NB4 (cell line): ENCODE data around the gene UBN2.

ENCODE experiments used
- DNase-seq: peaks from one replicate; pipeline ENCODE4 v3.0.0; 2010; ENCODE audit warnings: low read depth
- H3K4me3 ChIP-seq: one replicate; pipeline ENCODE4 v1.5.1; 2011; ENCODE audit warnings: mild to moderate bottlenecking, low read depth, low read length, moderate library complexity
- CTCF ChIP-seq: IDR thresholded peaks from one replicate; pipeline ENCODE4 v1.5.1; 2012; ENCODE audit warnings: low read depth, low read length
- MAX ChIP-seq: IDR thresholded peaks from 2 replicates; pipeline ENCODE4 v1.6.1; 2011; ENCODE audit warnings: low read depth, low read length
- MYC ChIP-seq: IDR thresholded peaks from 2 replicates; pipeline ENCODE4 v1.6.1; 2011; ENCODE audit warnings: low read depth, low read length
- POLR2A ChIP-seq: IDR thresholded peaks from 2 replicates; pipeline ENCODE4 v1.6.1; 2011; ENCODE audit warnings: mild to moderate bottlenecking; ENCODE audit not compliant: insufficient read length; ENCODE audit errors: extremely low read depth

UBN2 gene

GRCh38 chr7:139286144-139286543 lies 55.1 kb downstream of the UBN2 start:
- no peak overlapping the region for H3K4me3 ChIP-seq
- TF ChIP-seq CTCF (no peak), MAX (no peak), MYC (no peak), POLR2A (no peak)
- DNase-seq: no peak

GRCh38 chr7:139292821-139293220 lies 61.8 kb downstream of the UBN2 start:
- no peak for DNase-seq
- TF ChIP-seq MAX: no peak
- TF ChIP-seq POLR2A: no peak
- TF ChIP-seq MYC: no peak
- TF ChIP-seq CTCF: no peak
- no peak overlapping the region for H3K4me3 ChIP-seq

- no peak for DNase-seq
- TF ChIP-seq POLR2A: no peak
- TF ChIP-seq CTCF: no peak
- TF ChIP-seq MYC: no peak
- TF ChIP-seq MAX: no peak
Observed at GRCh38 chr7:139293534-139293933, 62.5 kb downstream of the UBN2 start.

GRCh38 chr7:139294241-139294640 lies 63.2 kb downstream of the UBN2 start:
- TF ChIP-seq MAX: no peak
- no peak for TF ChIP-seq CTCF
- TF ChIP-seq POLR2A: no peak
- TF ChIP-seq MYC: no peak
- no peak overlapping the region for H3K4me3 ChIP-seq
- DNase-seq: no peak

More at GRCh38 chr7:139293534-139293933, 62.5 kb downstream of the UBN2 start:
- H3K4me3 ChIP-seq: no peak overlapping the region

- TF ChIP-seq POLR2A: no peak
- no peak for TF ChIP-seq CTCF
- no peak for TF ChIP-seq MAX
- H3K4me3 ChIP-seq: no peak overlapping the region
- no peak for DNase-seq
Observed at GRCh38 chr7:139294951-139295575, 64.0 kb downstream of the UBN2 start.

GRCh38 chr7:139297795-139298194 lies 66.8 kb downstream of the UBN2 start:
- no peak overlapping the region for H3K4me3 ChIP-seq
- TF ChIP-seq CTCF: no peak
- TF ChIP-seq MYC: no peak
- TF ChIP-seq MAX: no peak
- no peak for TF ChIP-seq POLR2A
- DNase-seq: no peak
